HL-60 (cell line): Measurements from ENCODE around the gene POMT2.

Experiments used
- CTCF ChIP-seq: IDR thresholded peaks from one replicate; pipeline ENCODE4 v1.5.1; 2011; ENCODE audit warnings: low read length, control low read depth, inconsistent platforms; ENCODE audit not compliant: insufficient read depth
- GABPA ChIP-seq: IDR thresholded peaks from 2 replicates; pipeline ENCODE4 v1.6.1; 2012; ENCODE audit warnings: low read depth
- POLR2AphosphoS5 ChIP-seq: IDR thresholded peaks from 2 replicates; pipeline ENCODE4 v1.6.1; 2012; ENCODE audit warnings: low read depth
- REST ChIP-seq: IDR thresholded peaks from 2 replicates; pipeline ENCODE4 v1.6.1; 2012; ENCODE audit warnings: low read depth; ENCODE audit not compliant: insufficient replicate concordance
- SPI1 ChIP-seq: IDR thresholded peaks from 2 replicates; pipeline ENCODE4 v1.6.1; 2012; ENCODE audit warnings: low read depth, mild to moderate bottlenecking, borderline replicate concordance

GRCh38 chr14:77319422-77319821, 1.3 kb downstream of the POMT2 start:
- TF ChIP-seq CTCF (no peak), GABPA (no peak), POLR2AphosphoS5 (no peak), REST (no peak), SPI1 (no peak)
